PC-9 (cell line): ENCODE results near the gene POU6F2. TPM values are rescaled to one million over a fixed set of nuclear protein-coding genes. Genes with fewer than 3 reads are reported as not detected.
"Not testable (repeated sequence)": the region's sequence is repeated elsewhere in the genome, so short reads cannot be mapped to it uniquely, and the experiment has no call there.

Experiments
- BruUV-seq: library from RNA; stranded (reverse); fragments of 400-500 nt; replicated peaks from 2 replicates; lab custom pipeline; 2021; lab: Mats Ljungman, UMichigan
- CTCF ChIA-PET: fragments of 300-600 bp; sonication (Branson Sonifier 250); formaldehyde crosslinking; loops from one replicate; lab custom pipeline; 2022; ENCODE audit warnings: antibody characterized with exemption; lab: Charles Lee
- POLR2A ChIA-PET: fragments of 300-600 bp; sonication (Branson Sonifier 250); formaldehyde crosslinking; loops from one replicate; lab custom pipeline; 2022; ENCODE audit warnings: antibody characterized with exemption; ENCODE audit not compliant: unreplicated experiment; lab: Charles Lee
- DNase-seq, 2 experiments: peaks; one replicate each; pipeline versions ENCODE4 v3.0.0 to v3.0.0-alpha.2; 2015 to 2022; ENCODE audit warnings: mixed read lengths in 1 of 2
- H2AFZ ChIP-seq: fragments of 200-600 bp; sonication (generic); 2 replicates; pipeline ENCODE4 v1.8.1; 2017; ENCODE audit warnings: antibody characterized with exemption
- H3F3A ChIP-seq: fragments of 200-600 bp; sonication (generic); 2 replicates; pipeline ENCODE4 v1.8.1; 2017; ENCODE audit warnings: antibody characterized with exemption, mild to moderate bottlenecking, low read depth; ENCODE audit not compliant: insufficient read depth
- H3K27ac ChIP-seq: fragments of 200-600 bp; sonication (generic); 2 replicates; pipeline ENCODE4 v1.6.1; 2016; ENCODE audit warnings: mixed run types
- H3K27me3 ChIP-seq: fragments of 200-600 bp; sonication (generic); 2 replicates; pipeline ENCODE4 v1.6.1; 2016; ENCODE audit warnings: low read depth, mixed run types; ENCODE audit not compliant: insufficient read depth
- H3K36me3 ChIP-seq: fragments of 200-600 bp; sonication (generic); 2 replicates; pipeline ENCODE4 v1.6.1; 2016; ENCODE audit warnings: low read depth, mixed run types
- H3K4me1 ChIP-seq: fragments of 200-600 bp; sonication (generic); replicated peaks from 2 replicates; pipeline ENCODE4 v1.6.1; 2016; ENCODE audit warnings: mixed run types; ENCODE audit not compliant: insufficient read depth
- H3K4me2 ChIP-seq: fragments of 200-600 bp; sonication (generic); 2 replicates; pipeline ENCODE4 v1.6.1; 2017; ENCODE audit warnings: mixed run types
- H3K4me3 ChIP-seq: fragments of 200-600 bp; sonication (generic); 2 replicates; pipeline ENCODE4 v1.6.1; 2016; ENCODE audit warnings: mixed run types
- H3K79me2 ChIP-seq: fragments of 200-600 bp; sonication (generic); 2 replicates; pipeline ENCODE4 v1.6.1; 2017; ENCODE audit warnings: low read depth, mixed run types
- H3K9me2 ChIP-seq: fragments of 200-600 bp; sonication (generic); 2 replicates; pipeline ENCODE4 v1.8.1; 2017; ENCODE audit warnings: mild to moderate bottlenecking; ENCODE audit not compliant: insufficient read depth
- H3K9me3 ChIP-seq: fragments of 200-600 bp; sonication (generic); 2 replicates; pipeline ENCODE4 v1.8.1; 2016; ENCODE audit warnings: low read depth; ENCODE audit not compliant: insufficient read depth
- H4K20me1 ChIP-seq: fragments of 200-600 bp; sonication (generic); 2 replicates; pipeline ENCODE4 v1.8.1; 2017; ENCODE audit not compliant: insufficient read depth
- EZH2 ChIP-seq: fragments of 200-600 bp; sonication (generic); IDR thresholded peaks from 2 replicates; pipeline ENCODE4 v1.8.0; 2017; ENCODE audit warnings: antibody characterized with exemption, low read depth
- intact Hi-C: fragments of 100-400 bp; cut with micrococcal nuclease; formaldehyde crosslinking; loops from one replicate; pipeline ENCODE4 v1.10.0; 2022; ENCODE audit not compliant: unreplicated experiment
- total RNA-seq: library from RNA; stranded (reverse); gene quantifications from 2 replicates; pipeline ENCODE4 v1.2.3, GENCODE V29; 2021
- TF ChIP-seq, protein P1 (sequence below): fragments of 200-600 bp; sonication (generic); conservative IDR thresholded peaks from 2 replicates; pipeline ENCODE4 v1.6.1; 2017; ENCODE audit warnings: mixed run types, antibody characterized with exemption, mild to moderate bottlenecking, moderate library complexity

Gene POU6F2
- total RNA-seq, 1 experiment from 2014 or later = not detected

DNA sequence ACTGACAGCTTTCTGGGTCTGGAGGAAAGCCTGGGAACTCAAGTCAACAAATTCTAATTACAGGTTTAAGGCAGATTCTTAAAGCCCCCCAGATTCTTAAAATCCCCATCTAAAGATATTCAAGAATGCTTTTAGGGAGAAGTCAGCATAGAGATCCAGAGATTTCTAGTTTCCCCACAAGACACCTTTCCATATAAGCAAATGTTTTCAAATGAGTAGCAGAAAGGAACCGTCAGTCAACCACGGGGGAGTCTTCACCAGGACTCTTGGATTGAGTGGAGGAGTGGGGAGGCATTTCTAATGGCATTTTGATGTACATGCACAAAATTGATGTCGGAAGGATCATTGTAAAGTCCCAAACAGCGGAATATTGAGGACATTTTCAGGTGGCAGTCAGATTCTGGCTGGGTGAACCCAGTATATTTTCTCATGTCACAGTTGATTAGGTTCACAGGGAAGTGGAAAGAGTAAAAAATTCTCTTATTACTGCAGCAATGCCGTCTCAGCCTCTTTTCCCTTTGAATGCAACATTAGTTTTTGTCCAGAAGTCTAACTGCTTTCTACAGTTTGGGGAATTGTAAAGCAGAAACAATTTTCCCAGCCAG lies 396.8 kb downstream of the POU6F2 start:
- ChIA-PET POLR2A (no interaction called here), CTCF (no interaction called here)
- H3K79me2 ChIP-seq = no peaks in the 10 kb centered on the region
- H3K4me1 ChIP-seq = no peaks in the 10 kb centered on the region
- no peaks in the 10 kb centered on the region for H3K9me3 ChIP-seq
- H2AFZ ChIP-seq = no peak overlapping the region
- BruUV-seq = no TSS peak
- H3K4me2 ChIP-seq = no peak overlapping the region
- TF ChIP-seq, protein P1, sequence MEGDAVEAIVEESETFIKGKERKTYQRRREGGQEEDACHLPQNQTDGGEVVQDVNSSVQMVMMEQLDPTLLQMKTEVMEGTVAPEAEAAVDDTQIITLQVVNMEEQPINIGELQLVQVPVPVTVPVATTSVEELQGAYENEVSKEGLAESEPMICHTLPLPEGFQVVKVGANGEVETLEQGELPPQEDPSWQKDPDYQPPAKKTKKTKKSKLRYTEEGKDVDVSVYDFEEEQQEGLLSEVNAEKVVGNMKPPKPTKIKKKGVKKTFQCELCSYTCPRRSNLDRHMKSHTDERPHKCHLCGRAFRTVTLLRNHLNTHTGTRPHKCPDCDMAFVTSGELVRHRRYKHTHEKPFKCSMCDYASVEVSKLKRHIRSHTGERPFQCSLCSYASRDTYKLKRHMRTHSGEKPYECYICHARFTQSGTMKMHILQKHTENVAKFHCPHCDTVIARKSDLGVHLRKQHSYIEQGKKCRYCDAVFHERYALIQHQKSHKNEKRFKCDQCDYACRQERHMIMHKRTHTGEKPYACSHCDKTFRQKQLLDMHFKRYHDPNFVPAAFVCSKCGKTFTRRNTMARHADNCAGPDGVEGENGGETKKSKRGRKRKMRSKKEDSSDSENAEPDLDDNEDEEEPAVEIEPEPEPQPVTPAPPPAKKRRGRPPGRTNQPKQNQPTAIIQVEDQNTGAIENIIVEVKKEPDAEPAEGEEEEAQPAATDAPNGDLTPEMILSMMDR = no peak
- no peak for TF ChIP-seq EZH2
- H3K27me3 ChIP-seq = peaks cover 61% of the 10 kb centered on the region
- H3K4me3 ChIP-seq = no peak overlapping the region
- no peaks in the 10 kb centered on the region for H3F3A ChIP-seq
- H3K27ac ChIP-seq = no peak overlapping the region
- DNase-seq = no peak
- H4K20me1 ChIP-seq = no peaks in the 10 kb centered on the region
- intact Hi-C loops = no loop called here
- no peaks in the 10 kb centered on the region for H3K36me3 ChIP-seq
- H3K9me2 ChIP-seq = no peaks in the 10 kb centered on the region

DNA sequence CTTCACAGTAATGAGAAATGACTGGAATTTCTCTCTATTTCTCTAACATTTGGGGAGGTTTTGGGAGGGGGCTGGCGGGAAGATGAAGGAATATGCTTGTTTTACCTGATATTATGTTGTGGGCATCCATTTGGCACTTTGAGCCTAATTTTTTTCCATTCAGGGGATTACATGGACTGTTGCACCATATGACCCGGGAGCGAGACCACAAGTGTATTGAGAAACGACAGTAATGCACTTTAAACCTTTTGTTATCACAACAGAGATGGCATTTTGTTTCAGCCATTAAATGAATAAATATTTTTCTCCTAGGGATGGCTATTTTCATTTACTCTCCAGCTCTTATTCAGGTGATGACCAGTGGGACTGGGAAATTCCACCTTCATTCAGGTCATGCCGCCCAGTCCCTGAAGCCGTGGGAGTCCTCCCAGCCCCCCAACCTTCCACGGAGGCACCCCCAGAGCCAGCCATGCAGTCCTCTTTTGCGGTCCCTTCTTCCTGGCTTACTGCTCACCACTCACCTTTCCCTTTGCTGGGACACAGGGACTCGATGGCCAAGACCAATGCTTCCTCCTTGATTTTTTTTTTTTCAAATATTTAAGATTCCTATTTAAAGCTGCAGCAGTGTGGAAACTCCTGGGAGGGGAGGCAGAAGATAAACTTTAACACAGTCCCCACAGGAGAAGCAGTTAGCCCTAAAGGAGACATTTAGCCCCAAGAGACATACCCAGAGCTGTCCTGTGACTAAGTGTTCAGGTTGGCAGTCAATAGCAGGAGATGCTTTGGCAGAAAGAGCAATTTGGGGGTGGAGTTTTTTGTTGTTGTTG lies 397.6 kb downstream of the POU6F2 start:
- intact Hi-C loops = no loop called here
- Histone ChIP-seq H3K4me2 (no peak overlapping the region), H3K79me2 (no peaks in the 10 kb centered on the region), H4K20me1 (no peaks in the 10 kb centered on the region), H3K27me3 (peaks cover 65% of the 10 kb centered on the region), H3K36me3 (no peaks in the 10 kb centered on the region), H3F3A (no peaks in the 10 kb centered on the region), H2AFZ (no peak overlapping the region), H3K4me1 (no peaks in the 10 kb centered on the region), H3K9me2 (no peaks in the 10 kb centered on the region), H3K27ac (no peak overlapping the region), H3K4me3 (no peak overlapping the region), H3K9me3 (no peaks in the 10 kb centered on the region)
- CTCF ChIA-PET = no interaction called here
- TF ChIP-seq, protein P1 = no peak
- no peak for TF ChIP-seq EZH2
- BruUV-seq = no TSS peak
- DNase-seq = no peak
- POLR2A ChIA-PET = no interaction called here

DNA sequence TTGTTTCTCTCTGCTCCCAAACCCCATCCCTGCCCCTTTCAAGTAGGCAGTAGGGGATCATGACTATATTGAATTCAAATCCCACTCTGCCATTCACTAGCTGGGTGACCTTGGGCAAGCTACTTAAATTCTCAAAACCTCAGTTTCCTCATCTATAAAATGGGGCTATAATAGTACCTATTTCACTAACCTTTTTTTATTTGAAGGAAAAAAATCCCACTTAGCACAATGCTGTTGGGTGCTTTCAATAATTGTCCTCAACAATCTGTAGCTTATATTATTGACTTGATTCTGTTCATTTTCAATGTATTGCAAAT lies 398.1 kb downstream of the POU6F2 start:
- no peaks in the 10 kb centered on the region for H3F3A ChIP-seq
- CTCF ChIA-PET = no interaction called here
- POLR2A ChIA-PET = no interaction called here

DNA sequence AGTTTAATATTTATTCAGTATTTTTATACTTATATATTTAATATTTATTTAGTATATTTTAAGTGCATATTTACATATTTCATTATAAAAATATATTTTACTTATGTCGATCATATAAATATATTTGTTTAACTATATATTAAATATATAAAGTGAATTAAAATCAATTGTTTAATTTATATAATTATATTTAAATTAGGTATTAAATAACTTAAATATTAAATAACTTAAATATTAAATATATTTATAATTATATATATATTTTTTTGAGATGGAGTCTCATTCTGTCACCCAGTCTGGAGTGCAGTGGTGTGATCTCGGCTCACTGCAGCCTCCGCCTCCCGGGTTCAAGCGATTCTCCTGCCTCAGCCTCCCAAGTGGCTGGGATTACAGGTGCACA lies 399.2 kb downstream of the POU6F2 start:
- H3K4me1 ChIP-seq, CTCF ChIA-PET, H4K20me1 ChIP-seq, H3K79me2 ChIP-seq, DNase-seq, H3F3A ChIP-seq, H3K4me2 ChIP-seq, H3K36me3 ChIP-seq, BruUV-seq, POLR2A ChIA-PET, intact Hi-C loops, H3K27ac ChIP-seq, H2AFZ ChIP-seq, H3K9me2 ChIP-seq, H3K9me3 ChIP-seq, H3K4me3 ChIP-seq: not testable (repeated sequence)
- peaks cover 71% of the 10 kb centered on the region for H3K27me3 ChIP-seq

More for the DNA sequence above, 398.1 kb downstream of the POU6F2 start:
- no peak overlapping the region for H3K27ac ChIP-seq
- no peaks in the 10 kb centered on the region for H3K79me2 ChIP-seq
- H4K20me1 ChIP-seq = no peaks in the 10 kb centered on the region
- no TSS peak for BruUV-seq
- H3K4me2 ChIP-seq = no peak overlapping the region
- H3K9me2 ChIP-seq = no peaks in the 10 kb centered on the region
- H3K4me3 ChIP-seq = no peak overlapping the region
- intact Hi-C loops = no loop called here
- no peak overlapping the region for H2AFZ ChIP-seq
- TF ChIP-seq, protein P1 = no peak
- no peak for TF ChIP-seq EZH2
- no peaks in the 10 kb centered on the region for H3K36me3 ChIP-seq
- H3K4me1 ChIP-seq = no peaks in the 10 kb centered on the region
- H3K27me3 ChIP-seq = peaks cover 65% of the 10 kb centered on the region
- DNase-seq = no peak
- no peaks in the 10 kb centered on the region for H3K9me3 ChIP-seq
